GM23338 (cell line): ENCODE results near the gene RAP1GAP2. TPM values are rescaled to one million over a fixed set of nuclear protein-coding genes. Genes with fewer than 3 reads are reported as not detected.

Experiments
- ATAC-seq: fragments of 200-7000 bp; cut with Tn5 transposase; 3 replicates; pipeline ENCODE4 v1.9.1; 2020
- DNase-seq: peaks from one replicate; pipeline ENCODE4 v3.0.0-alpha.2; 2015; ENCODE audit warnings: low spot score
- H2AFZ ChIP-seq: fragments of 200-600 bp; sonication (generic); 2 replicates; pipeline ENCODE4 v1.8.0; 2016; ENCODE audit warnings: antibody characterized with exemption, mild to moderate bottlenecking, moderate library complexity
- H3F3A ChIP-seq: fragments of 200-600 bp; sonication (generic); replicated peaks from 2 replicates; pipeline ENCODE4 v1.8.0; 2017; ENCODE audit warnings: antibody characterized with exemption, mixed run types, low read depth
- H3K27ac ChIP-seq: fragments of 200-600 bp; sonication (generic); 2 replicates; pipeline ENCODE4 v1.6.1; 2016; ENCODE audit warnings: low read depth
- H3K27me3 ChIP-seq: fragments of 200-600 bp; sonication (generic); 2 replicates; pipeline ENCODE4 v1.8.0; 2016; ENCODE audit warnings: mild to moderate bottlenecking, mixed run types, moderate library complexity; ENCODE audit not compliant: insufficient read depth
- H3K36me3 ChIP-seq: fragments of 200-600 bp; sonication (generic); 2 replicates; pipeline ENCODE4 v1.8.0; 2016; ENCODE audit warnings: mild to moderate bottlenecking; ENCODE audit not compliant: insufficient read depth
- H3K4me1 ChIP-seq: fragments of 200-600 bp; sonication (generic); 2 replicates; pipeline ENCODE4 v1.8.0; 2016; ENCODE audit warnings: mild to moderate bottlenecking, moderate library complexity; ENCODE audit not compliant: insufficient read depth
- H3K4me2 ChIP-seq: fragments of 200-600 bp; sonication (generic); 2 replicates; pipeline ENCODE4 v1.7.1; 2017; ENCODE audit warnings: mixed run types
- H3K4me3 ChIP-seq: fragments of 200-600 bp; sonication (generic); 2 replicates; pipeline ENCODE4 v1.6.1; 2016; ENCODE audit warnings: mixed run types
- H3K79me2 ChIP-seq: fragments of 200-600 bp; sonication (generic); replicated peaks from 2 replicates; pipeline ENCODE4 v1.8.0; 2017; ENCODE audit warnings: mild to moderate bottlenecking; ENCODE audit not compliant: insufficient read depth
- H3K9me2 ChIP-seq: fragments of 200-600 bp; sonication (generic); 2 replicates; pipeline ENCODE4 v1.8.0; 2017; ENCODE audit not compliant: insufficient read depth
- H4K20me1 ChIP-seq: fragments of 200-600 bp; sonication (generic); replicated peaks from 2 replicates; pipeline ENCODE4 v1.8.0; 2017; ENCODE audit warnings: mild to moderate bottlenecking; ENCODE audit not compliant: insufficient read depth
- H3K27ac Mint-ChIP-seq: 2 replicates; pipeline ENCODE4 v1.8.0; 2020; ENCODE audit warnings: inconsistent platforms, mild to moderate bottlenecking, moderate library complexity, mixed read lengths
- H3K27me3 Mint-ChIP-seq: 3 replicates; pipeline ENCODE4 v1.8.0; 2022; ENCODE audit warnings: low read depth, mild to moderate bottlenecking, moderate library complexity, mixed read lengths, inconsistent platforms; ENCODE audit not compliant: insufficient read depth, poor library complexity
- H3K36me3 Mint-ChIP-seq: 3 replicates; pipeline ENCODE4 v1.8.0; 2021; ENCODE audit warnings: low read depth, mild to moderate bottlenecking, inconsistent platforms, moderate library complexity, mixed read lengths
- H3K4me1 Mint-ChIP-seq: 3 replicates; pipeline ENCODE4 v1.8.0; 2020; ENCODE audit warnings: mild to moderate bottlenecking, inconsistent platforms, mixed read lengths
- H3K4me3 Mint-ChIP-seq: 3 replicates; pipeline ENCODE4 v1.8.0; 2021; ENCODE audit warnings: moderate library complexity, mild to moderate bottlenecking, inconsistent platforms, mixed read lengths
- H3K9me3 Mint-ChIP-seq: 3 replicates; pipeline ENCODE4 v1.8.0; 2020; ENCODE audit warnings: moderate library complexity, mild to moderate bottlenecking, inconsistent platforms, mixed read lengths
- CREB1 ChIP-seq: fragments of 250-450 bp; sonication (Bioruptor Pico); IDR thresholded peaks from 2 replicates; pipeline ENCODE4 v1.5.0; 2020; ENCODE audit warnings: low read depth, mild to moderate bottlenecking, moderate library complexity
- EZH2 ChIP-seq: fragments of 200-600 bp; sonication (generic); IDR thresholded peaks from one replicate; pipeline ENCODE4 v1.8.0; 2017; ENCODE audit warnings: antibody characterized with exemption, mild to moderate bottlenecking, low read depth; ENCODE audit not compliant: unreplicated experiment
- EZH2phosphoT487 ChIP-seq: fragments of 200-600 bp; sonication (generic); IDR thresholded peaks from one replicate; pipeline ENCODE4 v1.8.1; 2018; ENCODE audit warnings: antibody characterized with exemption; ENCODE audit not compliant: unreplicated experiment
- POLR2AphosphoS5 ChIP-seq: IDR thresholded peaks from 2 replicates; pipeline ENCODE4 v1.6.1; 2016; ENCODE audit warnings: antibody characterized with exemption, low read depth
- polyA plus RNA-seq: library from polyadenylated mRNA; unstranded; fragments of >200 nt; fragmentation: Nextera tagmentation; extraction: Ambion mirVana; gene quantifications from 2 replicates; pipeline ENCODE4 v1.2.1, GENCODE V29; 2016
- total RNA-seq: library from RNA; depleted of rRNA; stranded (reverse); fragments of >200 nt; shearing (Covaris generic); gene quantifications from 2 replicates; pipeline ENCODE4 v1.2.3, GENCODE V29; 2014
- TF ChIP-seq, protein P1 (sequence below): fragments of 250-450 bp; sonication (Bioruptor Pico); IDR thresholded peaks from 2 replicates; pipeline ENCODE4 v1.5.0; 2020; ENCODE audit warnings: mild to moderate bottlenecking, moderate library complexity
- TF ChIP-seq, protein P2 (sequence below): IDR thresholded peaks from one replicate; pipeline ENCODE4 v1.6.1; 2018; ENCODE audit warnings: antibody characterized with exemption; ENCODE audit not compliant: unreplicated experiment
- TF ChIP-seq, protein P3 (sequence below), 2 experiments: fragments of 200-600 bp in 1 of 2; sonication (generic) in 1 of 2; conservative IDR thresholded peaks; 2 replicates each; pipeline versions ENCODE4 v1.5.1 to v1.6.1; 2016 to 2017; ENCODE audit warnings: antibody characterized with exemption in 2 of 2, low read depth in 2 of 2, mild to moderate bottlenecking in 2 of 2, moderate library complexity in 1 of 2

RAP1GAP2 gene
- total and polyA plus RNA-seq, 2 experiments from 2014 or later = 17.8 to 46.1 TPM

DNA sequence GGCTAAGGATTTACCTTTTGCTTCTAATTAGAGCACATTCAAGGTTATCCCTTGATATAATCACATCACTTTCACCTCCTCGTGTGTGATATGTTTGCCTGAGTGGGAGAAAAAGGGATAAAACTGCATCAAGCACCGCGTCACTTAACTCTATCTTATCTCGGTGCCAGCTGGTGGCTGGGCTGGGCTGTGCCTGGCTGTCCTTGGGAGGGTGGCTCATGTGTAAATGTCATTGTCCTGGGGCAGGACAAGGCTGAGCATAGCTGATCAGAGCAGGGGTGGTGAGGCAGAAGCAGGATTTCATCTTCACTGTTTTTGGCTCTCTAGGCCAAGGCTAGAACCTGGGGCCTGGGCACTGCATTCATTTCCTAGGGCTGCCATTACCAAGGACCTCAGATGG, 105.3 kb downstream of the RAP1GAP2 start (continued):
- TF ChIP-seq, protein P1, sequence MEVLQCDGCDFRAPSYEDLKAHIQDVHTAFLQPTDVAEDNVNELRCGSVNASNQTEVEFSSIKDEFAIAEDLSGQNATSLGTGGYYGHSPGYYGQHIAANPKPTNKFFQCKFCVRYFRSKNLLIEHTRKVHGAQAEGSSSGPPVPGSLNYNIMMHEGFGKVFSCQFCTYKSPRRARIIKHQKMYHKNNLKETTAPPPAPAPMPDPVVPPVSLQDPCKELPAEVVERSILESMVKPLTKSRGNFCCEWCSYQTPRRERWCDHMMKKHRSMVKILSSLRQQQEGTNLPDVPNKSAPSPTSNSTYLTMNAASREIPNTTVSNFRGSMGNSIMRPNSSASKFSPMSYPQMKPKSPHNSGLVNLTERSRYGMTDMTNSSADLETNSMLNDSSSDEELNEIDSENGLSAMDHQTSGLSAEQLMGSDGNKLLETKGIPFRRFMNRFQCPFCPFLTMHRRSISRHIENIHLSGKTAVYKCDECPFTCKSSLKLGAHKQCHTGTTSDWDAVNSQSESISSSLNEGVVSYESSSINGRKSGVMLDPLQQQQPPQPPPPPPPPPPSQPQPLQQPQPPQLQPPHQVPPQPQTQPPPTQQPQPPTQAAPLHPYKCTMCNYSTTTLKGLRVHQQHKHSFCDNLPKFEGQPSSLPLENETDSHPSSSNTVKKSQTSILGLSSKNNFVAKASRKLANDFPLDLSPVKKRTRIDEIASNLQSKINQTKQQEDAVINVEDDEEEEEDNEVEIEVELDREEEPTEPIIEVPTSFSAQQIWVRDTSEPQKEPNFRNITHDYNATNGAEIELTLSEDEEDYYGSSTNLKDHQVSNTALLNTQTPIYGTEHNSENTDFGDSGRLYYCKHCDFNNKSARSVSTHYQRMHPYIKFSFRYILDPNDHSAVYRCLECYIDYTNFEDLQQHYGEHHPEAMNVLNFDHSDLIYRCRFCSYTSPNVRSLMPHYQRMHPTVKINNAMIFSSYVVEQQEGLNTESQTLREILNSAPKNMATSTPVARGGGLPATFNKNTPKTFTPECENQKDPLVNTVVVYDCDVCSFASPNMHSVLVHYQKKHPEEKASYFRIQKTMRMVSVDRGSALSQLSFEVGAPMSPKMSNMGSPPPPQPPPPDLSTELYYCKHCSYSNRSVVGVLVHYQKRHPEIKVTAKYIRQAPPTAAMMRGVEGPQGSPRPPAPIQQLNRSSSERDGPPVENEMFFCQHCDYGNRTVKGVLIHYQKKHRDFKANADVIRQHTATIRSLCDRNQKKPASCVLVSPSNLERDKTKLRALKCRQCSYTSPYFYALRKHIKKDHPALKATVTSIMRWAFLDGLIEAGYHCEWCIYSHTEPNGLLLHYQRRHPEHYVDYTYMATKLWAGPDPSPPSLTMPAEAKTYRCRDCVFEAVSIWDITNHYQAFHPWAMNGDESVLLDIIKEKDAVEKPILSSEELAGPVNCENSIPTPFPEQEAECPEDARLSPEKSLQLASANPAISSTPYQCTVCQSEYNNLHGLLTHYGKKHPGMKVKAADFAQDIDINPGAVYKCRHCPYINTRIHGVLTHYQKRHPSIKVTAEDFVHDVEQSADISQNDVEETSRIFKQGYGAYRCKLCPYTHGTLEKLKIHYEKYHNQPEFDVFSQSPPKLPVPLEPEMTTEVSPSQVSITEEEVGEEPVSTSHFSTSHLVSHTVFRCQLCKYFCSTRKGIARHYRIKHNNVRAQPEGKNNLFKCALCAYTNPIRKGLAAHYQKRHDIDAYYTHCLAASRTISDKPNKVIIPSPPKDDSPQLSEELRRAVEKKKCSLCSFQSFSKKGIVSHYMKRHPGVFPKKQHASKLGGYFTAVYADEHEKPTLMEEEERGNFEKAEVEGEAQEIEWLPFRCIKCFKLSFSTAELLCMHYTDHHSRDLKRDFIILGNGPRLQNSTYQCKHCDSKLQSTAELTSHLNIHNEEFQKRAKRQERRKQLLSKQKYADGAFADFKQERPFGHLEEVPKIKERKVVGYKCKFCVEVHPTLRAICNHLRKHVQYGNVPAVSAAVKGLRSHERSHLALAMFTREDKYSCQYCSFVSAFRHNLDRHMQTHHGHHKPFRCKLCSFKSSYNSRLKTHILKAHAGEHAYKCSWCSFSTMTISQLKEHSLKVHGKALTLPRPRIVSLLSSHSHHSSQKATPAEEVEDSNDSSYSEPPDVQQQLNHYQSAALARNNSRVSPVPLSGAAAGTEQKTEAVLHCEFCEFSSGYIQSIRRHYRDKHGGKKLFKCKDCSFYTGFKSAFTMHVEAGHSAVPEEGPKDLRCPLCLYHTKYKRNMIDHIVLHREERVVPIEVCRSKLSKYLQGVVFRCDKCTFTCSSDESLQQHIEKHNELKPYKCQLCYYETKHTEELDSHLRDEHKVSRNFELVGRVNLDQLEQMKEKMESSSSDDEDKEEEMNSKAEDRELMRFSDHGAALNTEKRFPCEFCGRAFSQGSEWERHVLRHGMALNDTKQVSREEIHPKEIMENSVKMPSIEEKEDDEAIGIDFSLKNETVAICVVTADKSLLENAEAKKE (CRISPR knock-in tag) = no peak
- TF ChIP-seq CREB1 (CRISPR knock-in tag) (no peak), POLR2AphosphoS5 (no peak)

DNA sequence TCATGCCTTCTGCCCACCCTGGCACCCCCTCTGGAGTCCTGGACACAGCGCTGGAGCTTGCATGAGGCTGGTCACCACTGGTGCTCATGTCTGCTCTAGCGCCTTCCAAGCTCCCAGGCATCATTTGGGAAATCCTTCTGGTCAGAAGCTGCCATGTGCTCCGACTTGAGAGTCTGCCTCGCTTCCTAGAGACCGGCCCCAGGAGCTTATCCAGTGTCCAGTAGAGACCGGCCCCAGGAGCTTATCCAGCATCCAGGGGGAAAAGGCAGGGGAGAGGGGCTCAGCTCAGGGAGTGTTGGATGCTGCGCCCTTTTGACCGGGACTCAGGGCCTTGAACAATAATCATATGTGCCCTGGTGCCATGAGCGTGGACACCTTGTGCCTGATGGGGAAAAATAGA, 106.3 kb downstream of the RAP1GAP2 start:
- ATAC-seq = no peak
- Histone ChIP-seq H3F3A (no peaks in the 10 kb centered on the region; the same call in 1 of the 2 replicates), H3K36me3 (no peaks in the 10 kb centered on the region), H3K4me3 (no peak overlapping the region), H4K20me1 (peaks cover 60% of the 10 kb centered on the region), H3K9me2 (no peaks in the 10 kb centered on the region), H3K27ac (no peak overlapping the region), H3K4me1 (peaks cover 22% of the 10 kb centered on the region; the same call in 1 of the 2 replicates), H3K27me3 (no peaks in the 10 kb centered on the region), H3K79me2 (peaks cover 88% of the 10 kb centered on the region), H3K4me2 (no peak overlapping the region), H2AFZ (no peak overlapping the region)
- DNase-seq = no peak
- H3K4me1 Mint-ChIP-seq = peaks cover 36% of the 10 kb centered on the region
- peaks cover 4% of the 10 kb centered on the region; the same call in 2 of the 3 replicates for H3K9me3 Mint-ChIP-seq
- peaks cover 30% of the 10 kb centered on the region for H3K36me3 Mint-ChIP-seq
- H3K4me3 Mint-ChIP-seq = no peak overlapping the region
- no peak overlapping the region for H3K27ac Mint-ChIP-seq
- peaks cover 21% of the 10 kb centered on the region for H3K27me3 Mint-ChIP-seq
- TF ChIP-seq, protein P2, sequence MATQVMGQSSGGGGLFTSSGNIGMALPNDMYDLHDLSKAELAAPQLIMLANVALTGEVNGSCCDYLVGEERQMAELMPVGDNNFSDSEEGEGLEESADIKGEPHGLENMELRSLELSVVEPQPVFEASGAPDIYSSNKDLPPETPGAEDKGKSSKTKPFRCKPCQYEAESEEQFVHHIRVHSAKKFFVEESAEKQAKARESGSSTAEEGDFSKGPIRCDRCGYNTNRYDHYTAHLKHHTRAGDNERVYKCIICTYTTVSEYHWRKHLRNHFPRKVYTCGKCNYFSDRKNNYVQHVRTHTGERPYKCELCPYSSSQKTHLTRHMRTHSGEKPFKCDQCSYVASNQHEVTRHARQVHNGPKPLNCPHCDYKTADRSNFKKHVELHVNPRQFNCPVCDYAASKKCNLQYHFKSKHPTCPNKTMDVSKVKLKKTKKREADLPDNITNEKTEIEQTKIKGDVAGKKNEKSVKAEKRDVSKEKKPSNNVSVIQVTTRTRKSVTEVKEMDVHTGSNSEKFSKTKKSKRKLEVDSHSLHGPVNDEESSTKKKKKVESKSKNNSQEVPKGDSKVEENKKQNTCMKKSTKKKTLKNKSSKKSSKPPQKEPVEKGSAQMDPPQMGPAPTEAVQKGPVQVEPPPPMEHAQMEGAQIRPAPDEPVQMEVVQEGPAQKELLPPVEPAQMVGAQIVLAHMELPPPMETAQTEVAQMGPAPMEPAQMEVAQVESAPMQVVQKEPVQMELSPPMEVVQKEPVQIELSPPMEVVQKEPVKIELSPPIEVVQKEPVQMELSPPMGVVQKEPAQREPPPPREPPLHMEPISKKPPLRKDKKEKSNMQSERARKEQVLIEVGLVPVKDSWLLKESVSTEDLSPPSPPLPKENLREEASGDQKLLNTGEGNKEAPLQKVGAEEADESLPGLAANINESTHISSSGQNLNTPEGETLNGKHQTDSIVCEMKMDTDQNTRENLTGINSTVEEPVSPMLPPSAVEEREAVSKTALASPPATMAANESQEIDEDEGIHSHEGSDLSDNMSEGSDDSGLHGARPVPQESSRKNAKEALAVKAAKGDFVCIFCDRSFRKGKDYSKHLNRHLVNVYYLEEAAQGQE = no peak
- TF ChIP-seq EZH2 (no peak), POLR2AphosphoS5 (no peak), EZH2phosphoT487 (no peak)
- TF ChIP-seq, protein P3, sequence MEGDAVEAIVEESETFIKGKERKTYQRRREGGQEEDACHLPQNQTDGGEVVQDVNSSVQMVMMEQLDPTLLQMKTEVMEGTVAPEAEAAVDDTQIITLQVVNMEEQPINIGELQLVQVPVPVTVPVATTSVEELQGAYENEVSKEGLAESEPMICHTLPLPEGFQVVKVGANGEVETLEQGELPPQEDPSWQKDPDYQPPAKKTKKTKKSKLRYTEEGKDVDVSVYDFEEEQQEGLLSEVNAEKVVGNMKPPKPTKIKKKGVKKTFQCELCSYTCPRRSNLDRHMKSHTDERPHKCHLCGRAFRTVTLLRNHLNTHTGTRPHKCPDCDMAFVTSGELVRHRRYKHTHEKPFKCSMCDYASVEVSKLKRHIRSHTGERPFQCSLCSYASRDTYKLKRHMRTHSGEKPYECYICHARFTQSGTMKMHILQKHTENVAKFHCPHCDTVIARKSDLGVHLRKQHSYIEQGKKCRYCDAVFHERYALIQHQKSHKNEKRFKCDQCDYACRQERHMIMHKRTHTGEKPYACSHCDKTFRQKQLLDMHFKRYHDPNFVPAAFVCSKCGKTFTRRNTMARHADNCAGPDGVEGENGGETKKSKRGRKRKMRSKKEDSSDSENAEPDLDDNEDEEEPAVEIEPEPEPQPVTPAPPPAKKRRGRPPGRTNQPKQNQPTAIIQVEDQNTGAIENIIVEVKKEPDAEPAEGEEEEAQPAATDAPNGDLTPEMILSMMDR (conservative IDR thresholded peaks at IDR 0.05; ENCODE audit: low read depth in 2 of 2) = no peak
